Right kidney (tissue), 1 donor: Measurements from ENCODE around the gene SERPINA1.
"Not testable (repeated sequence)": the region's sequence is repeated elsewhere in the genome, so short reads cannot be mapped to it uniquely, and the experiment has no call there.

Source experiments
- DNase-seq: peaks from one replicate; pipeline ENCODE4 v3.0.0-alpha.2; 2016

SERPINA1 gene

GRCh38 chr14:94346841-94347240, 41.6 kb downstream of the SERPINA1 start:
- no peak for DNase-seq

- DNase-seq, result not testable (repeated sequence)
Observed at GRCh38 chr14:94346065-94346786, 42.2 kb downstream of the SERPINA1 start.

GRCh38 chr14:94345344-94346064, 42.9 kb downstream of the SERPINA1 start:
- no peak for DNase-seq

- no peak for DNase-seq
Observed at GRCh38 chr14:94344389-94344788, 44.0 kb downstream of the SERPINA1 start.

GRCh38 chr14:94343238-94344005, 45.0 kb downstream of the SERPINA1 start:
- no peak for DNase-seq

- no peak for DNase-seq
Observed at GRCh38 chr14:94342334-94342934, 46.0 kb downstream of the SERPINA1 start.

GRCh38 chr14:94341656-94342333, 46.6 kb downstream of the SERPINA1 start:
- no peak for DNase-seq

GRCh38 chr14:94340533-94340932, 47.9 kb downstream of the SERPINA1 start:
- no peak for DNase-seq

GRCh38 chr14:94338023-94338422, 50.4 kb downstream of the SERPINA1 start:
- no peak for DNase-seq

GRCh38 chr14:94337274-94337673, 51.1 kb downstream of the SERPINA1 start:
- DNase-seq, result no peak

DNA sequence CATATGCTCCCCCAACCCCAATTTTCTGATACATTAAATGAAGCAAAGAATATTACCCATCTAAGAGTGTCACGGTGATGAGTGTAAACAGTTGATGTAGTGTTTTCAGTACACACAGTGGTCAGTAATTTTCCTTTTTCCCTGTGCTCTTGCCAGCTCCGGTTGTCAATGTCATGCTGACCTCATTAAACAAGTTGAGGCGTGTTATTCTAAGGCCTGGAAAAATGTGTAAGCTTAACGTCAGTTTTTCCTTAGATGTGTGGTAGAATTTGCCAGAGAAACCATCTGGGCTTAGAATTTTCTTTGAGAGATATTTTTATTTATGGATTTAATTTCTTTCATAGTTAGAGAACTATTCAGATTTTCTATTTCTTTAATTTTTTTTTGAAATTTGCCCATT, 53.5 kb downstream of the SERPINA1 start:
- no peak for DNase-seq

- no peak for DNase-seq
Observed at GRCh38 chr14:94332587-94332986, 55.8 kb downstream of the SERPINA1 start.

GRCh38 chr14:94332063-94332583, 56.3 kb downstream of the SERPINA1 start:
- no peak for DNase-seq

DNA sequence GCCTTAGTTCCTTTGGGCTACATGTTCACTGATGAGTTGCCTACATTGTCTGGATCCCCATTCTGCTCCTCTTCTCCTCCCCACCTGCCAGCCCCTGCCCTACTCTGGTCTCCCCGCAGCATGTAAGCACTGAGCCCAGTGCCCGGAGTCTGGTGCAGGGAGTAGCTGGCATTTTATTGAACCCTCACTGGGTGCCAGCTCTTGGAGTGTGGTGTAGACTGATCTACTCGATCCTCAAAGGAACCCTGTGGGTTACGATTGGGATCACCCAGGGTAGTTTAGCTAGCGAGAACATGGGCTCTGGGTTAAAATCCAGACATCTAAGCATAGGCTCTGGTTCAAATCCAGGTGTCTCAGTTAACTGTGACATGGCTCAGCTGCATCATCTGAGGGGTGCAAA, 56.9 kb downstream of the SERPINA1 start:
- no peak for DNase-seq

- no peak for DNase-seq
Observed at GRCh38 chr14:94330857-94331256, 57.5 kb downstream of the SERPINA1 start.

DNA sequence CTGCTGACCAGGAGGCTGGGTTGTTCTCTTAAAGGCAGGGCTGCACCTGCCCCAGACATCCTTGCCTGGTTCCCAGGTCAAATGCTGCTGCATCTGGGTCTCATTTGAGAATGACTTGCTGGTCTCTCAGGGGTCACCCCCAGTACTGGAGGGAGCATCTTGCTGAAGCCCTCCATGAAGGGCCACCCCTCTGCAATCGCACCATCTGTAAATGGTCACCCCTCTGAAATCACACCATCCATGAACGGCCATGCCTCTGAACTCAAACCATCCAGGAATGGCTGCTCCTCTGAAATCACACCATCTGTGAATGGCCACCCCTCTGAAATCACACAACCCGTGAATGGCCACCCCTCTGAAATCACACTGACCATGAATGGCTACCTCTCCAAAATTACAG, 58.0 kb downstream of the SERPINA1 start:
- no peak for DNase-seq

DNA sequence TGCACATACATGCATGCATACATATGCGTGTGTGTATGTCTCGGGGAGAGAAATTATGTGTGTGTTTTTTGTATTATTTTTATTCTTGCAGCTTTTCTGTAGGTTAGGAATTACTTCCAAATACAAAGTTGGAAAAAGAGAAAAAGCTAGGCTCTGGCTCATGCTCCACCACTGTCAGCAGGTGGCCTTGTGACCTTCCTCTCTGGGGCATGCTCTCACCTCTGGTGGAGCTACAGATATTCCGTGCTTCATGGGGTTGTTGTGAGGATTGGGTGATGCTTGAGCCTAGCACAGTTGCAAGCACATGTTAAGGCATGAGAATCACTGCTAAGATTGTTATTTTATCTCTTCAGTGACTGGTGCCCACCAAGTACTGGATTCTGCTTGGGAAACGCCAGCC, 58.5 kb downstream of the SERPINA1 start:
- DNase-seq, result no peak

DNA sequence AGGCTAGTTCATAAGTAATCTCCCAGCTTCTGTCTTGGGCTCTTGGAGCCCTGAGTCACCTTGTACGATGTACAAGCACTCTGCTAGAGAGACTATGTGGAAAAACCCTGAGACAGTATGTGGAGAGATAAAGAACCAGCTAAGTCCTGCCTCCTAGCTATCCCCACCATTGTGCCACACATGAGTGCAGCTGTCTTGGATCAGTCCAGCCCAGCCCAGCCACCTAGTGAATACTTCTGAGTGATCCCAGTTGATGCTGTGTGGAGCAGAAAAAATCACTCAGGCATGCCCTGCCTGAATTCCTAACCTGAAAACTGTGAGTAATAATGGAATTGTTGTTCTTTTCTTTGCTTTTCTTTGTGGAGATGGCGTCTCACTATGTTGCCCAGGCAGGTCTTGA, 60.2 kb downstream of the SERPINA1 start:
- no peak for DNase-seq
